AG09309 (cell line): ENCODE data around the gene GRM8.

ENCODE experiments used
- DNase-seq: peaks from one replicate; pipeline ENCODE4 v3.0.0-alpha.2; 2010; ENCODE audit warnings: low read depth
- H3K4me3 ChIP-seq: 2 replicates; pipeline ENCODE4 v1.5.1; 2011; ENCODE audit warnings: mild to moderate bottlenecking, low read depth, low read length, moderate library complexity; ENCODE audit not compliant: control insufficient read depth
- TF ChIP-seq, protein P1 (sequence below): IDR thresholded peaks from 2 replicates; pipeline ENCODE4 v1.5.1; 2011; ENCODE audit warnings: mild to moderate bottlenecking, low read depth, low read length, inconsistent platforms; ENCODE audit not compliant: insufficient read depth, control insufficient read depth; ENCODE audit errors: missing control alignments

Gene GRM8

DNA sequence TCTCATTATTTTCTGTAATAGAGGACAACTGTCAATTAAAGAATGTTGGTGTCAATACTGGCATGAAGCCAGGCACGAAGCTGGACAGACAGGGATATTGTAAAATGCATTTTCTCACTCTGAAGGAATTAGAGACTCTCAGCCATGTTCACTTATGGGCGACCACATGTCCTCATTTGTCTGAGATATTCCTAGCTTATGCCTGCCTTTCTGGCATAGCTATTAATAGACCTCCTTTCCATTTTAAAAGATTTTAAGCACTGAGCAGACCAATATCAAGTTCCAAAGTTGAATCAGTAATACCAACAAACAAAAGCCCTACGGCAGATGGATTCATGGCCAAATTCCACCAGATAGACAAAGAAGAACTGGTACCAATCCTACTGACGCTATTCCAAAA is 589.9 kb downstream of the GRM8 start:
- DNase-seq: no peak
- TF ChIP-seq, protein P1, sequence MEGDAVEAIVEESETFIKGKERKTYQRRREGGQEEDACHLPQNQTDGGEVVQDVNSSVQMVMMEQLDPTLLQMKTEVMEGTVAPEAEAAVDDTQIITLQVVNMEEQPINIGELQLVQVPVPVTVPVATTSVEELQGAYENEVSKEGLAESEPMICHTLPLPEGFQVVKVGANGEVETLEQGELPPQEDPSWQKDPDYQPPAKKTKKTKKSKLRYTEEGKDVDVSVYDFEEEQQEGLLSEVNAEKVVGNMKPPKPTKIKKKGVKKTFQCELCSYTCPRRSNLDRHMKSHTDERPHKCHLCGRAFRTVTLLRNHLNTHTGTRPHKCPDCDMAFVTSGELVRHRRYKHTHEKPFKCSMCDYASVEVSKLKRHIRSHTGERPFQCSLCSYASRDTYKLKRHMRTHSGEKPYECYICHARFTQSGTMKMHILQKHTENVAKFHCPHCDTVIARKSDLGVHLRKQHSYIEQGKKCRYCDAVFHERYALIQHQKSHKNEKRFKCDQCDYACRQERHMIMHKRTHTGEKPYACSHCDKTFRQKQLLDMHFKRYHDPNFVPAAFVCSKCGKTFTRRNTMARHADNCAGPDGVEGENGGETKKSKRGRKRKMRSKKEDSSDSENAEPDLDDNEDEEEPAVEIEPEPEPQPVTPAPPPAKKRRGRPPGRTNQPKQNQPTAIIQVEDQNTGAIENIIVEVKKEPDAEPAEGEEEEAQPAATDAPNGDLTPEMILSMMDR: no peak
- H3K4me3 ChIP-seq: no peak overlapping the region

DNA sequence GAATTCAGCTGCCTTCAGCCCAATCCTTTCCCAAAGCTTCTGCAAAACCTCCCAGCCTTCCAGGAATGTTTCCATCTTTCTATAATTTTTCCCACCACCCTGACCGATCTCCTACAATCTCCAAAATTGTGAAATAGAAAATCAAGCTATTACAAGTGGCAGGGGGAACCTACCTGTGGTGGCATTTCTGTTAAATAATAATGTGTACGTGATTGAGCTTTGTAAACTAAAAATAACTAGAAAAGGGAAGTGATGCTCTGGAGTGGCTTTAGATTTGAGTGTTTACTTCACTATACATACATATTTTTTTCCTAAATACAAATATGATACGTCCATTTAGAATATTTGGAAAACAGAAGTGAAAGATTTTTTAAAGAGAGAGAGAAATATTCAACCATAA is 593.6 kb downstream of the GRM8 start:
- DNase-seq: no peak
- TF ChIP-seq, protein P1: no peak
- no peak overlapping the region for H3K4me3 ChIP-seq

DNA sequence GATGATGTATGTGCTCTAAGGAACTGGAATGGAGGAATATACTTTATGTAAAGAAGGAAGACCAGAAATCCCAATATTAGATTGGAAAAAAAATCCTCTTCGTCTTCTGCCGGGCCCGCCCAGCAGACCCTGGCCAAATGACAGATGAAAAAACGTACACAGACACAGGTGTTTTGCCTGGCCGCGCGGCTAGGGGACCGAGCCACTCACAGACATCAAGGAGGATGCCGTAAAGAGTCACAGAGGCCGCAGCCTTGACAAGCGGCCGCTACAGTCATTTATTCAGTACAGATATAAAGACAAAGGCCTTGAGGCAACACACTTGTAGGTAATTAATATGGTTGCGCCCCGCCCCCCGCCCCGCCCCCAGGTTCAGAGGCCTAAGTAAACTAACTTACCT is 594.1 kb downstream of the GRM8 start:
- H3K4me3 ChIP-seq: no peak overlapping the region
- no peak for DNase-seq
- TF ChIP-seq, protein P1: no peak

DNA sequence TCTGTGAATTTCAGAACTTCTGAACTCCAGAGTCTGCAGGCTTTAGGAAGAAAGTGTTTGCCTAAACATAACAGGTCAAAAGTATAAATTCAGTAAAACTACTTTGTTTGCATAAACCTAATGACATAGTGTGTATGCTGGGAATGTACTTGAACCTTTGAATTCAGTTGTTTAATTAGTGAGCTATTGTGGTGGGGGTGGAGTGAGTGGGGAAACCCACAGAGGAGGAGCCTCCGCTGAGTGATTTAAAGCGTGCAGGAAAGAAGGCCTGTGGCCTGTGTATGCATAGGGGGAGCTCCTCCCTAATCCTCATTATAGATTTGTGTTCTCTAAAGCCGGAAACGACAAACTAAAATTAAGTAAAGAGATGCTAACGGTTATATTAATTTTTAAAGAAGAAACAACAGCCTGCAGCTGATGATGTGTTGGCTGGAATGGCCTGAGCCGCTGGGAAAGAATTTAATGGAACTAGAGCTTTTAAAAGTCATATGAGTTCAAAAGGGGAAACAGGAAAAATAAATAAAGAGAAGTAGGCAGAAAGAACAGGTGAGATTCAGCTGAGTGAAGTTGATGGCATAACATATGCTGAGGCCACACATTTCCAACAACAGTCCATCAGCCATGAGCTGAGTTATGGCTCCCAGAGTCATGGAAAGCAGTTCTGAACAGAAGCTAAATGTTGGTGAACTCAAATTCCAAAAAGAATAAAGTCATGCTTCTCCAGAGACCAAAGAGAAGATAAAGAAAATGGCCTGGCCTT is 595.0 kb downstream of the GRM8 start:
- TF ChIP-seq, protein P1: no peak
- H3K4me3 ChIP-seq: no peak overlapping the region
- no peak for DNase-seq

DNA sequence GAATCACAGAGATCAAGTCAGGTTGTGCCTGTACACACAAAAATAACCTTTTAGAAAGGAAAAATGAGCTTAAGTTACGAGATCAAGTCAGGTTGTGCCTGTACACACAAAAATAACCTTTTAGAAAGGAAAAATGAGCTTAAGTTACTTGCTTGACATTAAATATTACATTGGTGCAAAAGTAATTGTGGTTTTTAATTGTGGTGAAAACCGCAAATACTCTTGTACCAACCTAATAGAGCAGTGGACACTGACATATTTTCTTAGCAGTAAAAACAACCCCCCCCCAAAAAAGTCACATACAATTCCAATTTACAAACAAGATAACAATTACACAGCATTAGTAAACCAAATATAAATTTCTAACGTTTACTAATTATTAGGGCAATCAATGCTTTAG is 595.6 kb downstream of the GRM8 start:
- TF ChIP-seq, protein P1: no peak
- DNase-seq: no peak
- H3K4me3 ChIP-seq: no peak overlapping the region

DNA sequence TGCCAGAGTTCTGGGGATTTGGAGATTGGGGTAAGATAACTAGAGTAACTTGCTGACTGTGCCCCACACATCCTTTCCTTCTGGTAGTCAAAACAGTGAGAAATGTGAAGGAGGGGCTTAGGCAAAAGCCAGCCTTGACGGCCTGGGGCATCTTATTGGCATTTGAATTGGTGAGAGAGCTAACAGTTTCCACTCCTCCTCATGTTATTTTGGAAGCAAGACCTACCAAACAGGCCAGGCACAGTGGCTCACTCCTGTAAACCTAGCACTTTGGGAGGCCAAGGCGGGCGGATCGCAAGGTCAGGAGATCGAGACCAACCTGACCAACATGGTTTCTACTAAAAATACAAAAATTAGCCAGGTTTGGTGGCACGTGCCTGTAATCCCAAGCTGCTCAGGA is 596.6 kb downstream of the GRM8 start:
- no peak overlapping the region for H3K4me3 ChIP-seq
- TF ChIP-seq, protein P1: no peak
- DNase-seq: no peak
